ENCODE measurements around the gene CMTM1. TPM values are rescaled to one million over a fixed set of nuclear protein-coding genes. Genes with fewer than 3 reads are reported as not detected.

CMTM1 gene
- total RNA-seq, 5 donors from 2014 or later (not counting 1 experiment from before 2014, with no cell fraction given) = 0.95 to 12.9 (median 10.3) TPM

- Mint-ChIP-seq H3K27ac (peak overlapping the region; percentile 96 to 99), H3K27me3 (no peaks in the 10 kb centered on the region), H3K4me1 (peaks cover 90 to 95% (median 94%) of the 10 kb centered on the region in 3 donors), H3K36me3 (no peaks in the 10 kb centered on the region), H3K9me3 (no peaks in the 10 kb centered on the region), H3K4me3 (peak overlapping the region in 2 of 3 donors; percentile 37 to 69)
- 63% methylated on average over 3 of the region's 14 CpGs for WGBS (ENCODE audit: insufficient coverage)
- Histone ChIP-seq H3K27ac (ENCODE audit: low read length) (peak overlapping the region; percentile 68), H3K9me3 (no peaks in the 10 kb centered on the region), H3K36me3 (ENCODE audit: control insufficient read depth in 2 of 2, extremely low read depth in 1 of 2, insufficient read depth in 1 of 2, low read length in 1 of 2) (no peaks in the 10 kb centered on the region), H3K27me3 (replicated peaks in 1 of 2; ENCODE audit: control insufficient read depth in 2 of 2, extremely low read depth in 1 of 2, insufficient read depth in 2 of 2, low read length in 1 of 2) (no peaks in the 10 kb centered on the region), H3K4me1 (ENCODE audit: control insufficient read depth in 1 of 2, extremely low read depth in 1 of 2, insufficient read depth in 2 of 2, low read length in 2 of 2) (peaks cover 65 to 89% of the 10 kb centered on the region in 2 experiments), H3K4me3 (ENCODE audit: control insufficient read depth in 1 of 2, extremely low read depth in 1 of 2, low read length in 1 of 2) (no peak overlapping the region)
- ATAC-seq (replicated peaks in 1 of 4) = no peak
- DNase-seq = peak in 2 of 35 experiments; percentile 17 to 30
- ChIA-PET POLR2A (interaction anchor here in 1 of 2 donors (0.6 kb wide), 1 partner anchor 43 kb away, joined by 3 read pairs; no protein-coding TSS in a partner anchor), CTCF (interaction anchor here in 1 of 2 donors (0.6 to 4.7 kb wide), 2 partner anchors 32 kb away, joined by 3 to 17 read pairs; partner anchors contain the start of gene CKLF)
Observed at GRCh38 chr16:66520406-66521170, 45.7 kb upstream of the CMTM1 start.

GRCh38 chr16:66521252-66521713 is 45.0 kb upstream of the CMTM1 start:
- ChIA-PET POLR2A (no interaction called here), CTCF (interaction anchor here in 1 of 2 donors (1.2 to 4.7 kb wide), 4 partner anchors 9 to 57 kb away, joined by 3 to 17 read pairs (median 4); partner anchors contain the start of gene CKLF)
- no peaks in the 10 kb centered on the region for H3K36me3 ChIP-seq (ENCODE audit: control insufficient read depth in 2 of 2, extremely low read depth in 1 of 2, insufficient read depth in 1 of 2, low read length in 1 of 2)
- Mint-ChIP-seq H3K36me3 (no peaks in the 10 kb centered on the region), H3K27ac (peak overlapping the region; percentile 96 to 99), H3K4me1 (peaks cover 90 to 95% (median 92%) of the 10 kb centered on the region in 3 donors), H3K4me3 (peak overlapping the region; percentile 54 to 69 (median 62)), H3K27me3 (no peaks in the 10 kb centered on the region), H3K9me3 (no peaks in the 10 kb centered on the region)
- ATAC-seq (replicated peaks in 1 of 4) = no peak
- H3K27me3 ChIP-seq (replicated peaks in 1 of 2; ENCODE audit: control insufficient read depth in 2 of 2, extremely low read depth in 1 of 2, insufficient read depth in 2 of 2, low read length in 1 of 2) = no peaks in the 10 kb centered on the region
- H3K27ac ChIP-seq (ENCODE audit: low read length) = peak overlapping the region; percentile 68
- no peaks in the 10 kb centered on the region for H3K9me3 ChIP-seq
- H3K4me1 ChIP-seq (ENCODE audit: control insufficient read depth in 1 of 2, extremely low read depth in 1 of 2, insufficient read depth in 2 of 2, low read length in 2 of 2) = peaks cover 62 to 89% of the 10 kb centered on the region in 2 experiments
- 95% methylated on average over 2 of the region's 5 CpGs for WGBS (ENCODE audit: insufficient coverage)
- H3K4me3 ChIP-seq (ENCODE audit: control insufficient read depth in 1 of 2, extremely low read depth in 1 of 2, low read length in 1 of 2) = no peak overlapping the region
- no peak for DNase-seq

GRCh38 chr16:66521951-66522771 is 44.1 kb upstream of the CMTM1 start:
- CTCF ChIA-PET = interaction anchor here in 1 of 2 donors (0.7 to 4.7 kb wide), 6 partner anchors 10 to 56 kb away, joined by 3 to 17 read pairs (median 4); partner anchors contain the start of gene CKLF

GRCh38 chr16:66522816-66523590 is 43.2 kb upstream of the CMTM1 start:
- POLR2A ChIA-PET = no interaction called here
- 91% methylated on average over 4 of the region's 11 CpGs for WGBS (ENCODE audit: insufficient coverage)

More at GRCh38 chr16:66521951-66522771, 44.1 kb upstream of the CMTM1 start:
- peaks cover 57 to 85% of the 10 kb centered on the region in 2 experiments for H3K4me1 ChIP-seq (ENCODE audit: control insufficient read depth in 1 of 2, extremely low read depth in 1 of 2, insufficient read depth in 2 of 2, low read length in 2 of 2)
- Mint-ChIP-seq H3K4me3 (peak overlapping the region; percentile 62 to 69 (median 69)), H3K27me3 (no peaks in the 10 kb centered on the region), H3K4me1 (peaks cover 84 to 88% (median 84%) of the 10 kb centered on the region in 3 donors), H3K36me3 (no peaks in the 10 kb centered on the region), H3K9me3 (no peaks in the 10 kb centered on the region), H3K27ac (peak overlapping the region; percentile 96 to 99)
- H3K27me3 ChIP-seq (replicated peaks in 1 of 2; ENCODE audit: control insufficient read depth in 2 of 2, extremely low read depth in 1 of 2, insufficient read depth in 2 of 2, low read length in 1 of 2) = no peaks in the 10 kb centered on the region
- H3K9me3 ChIP-seq = no peaks in the 10 kb centered on the region
- POLR2A ChIA-PET = interaction anchor here in 1 of 2 donors (0.5 kb wide), 1 partner anchor 263 kb away, joined by 8 read pairs; no protein-coding TSS in a partner anchor
- H3K27ac ChIP-seq (ENCODE audit: low read length) = peak overlapping the region; percentile 68
- DNase-seq (peak; percentile 21 to 86 (median 62)), ATAC-seq (replicated peaks in 1 of 4) (peak; percentile 72 to 85 (median 79))
- 10% methylated on average over 12 of the region's 17 CpGs for WGBS (ENCODE audit: insufficient coverage)
- no peaks in the 10 kb centered on the region for H3K36me3 ChIP-seq (ENCODE audit: control insufficient read depth in 2 of 2, extremely low read depth in 1 of 2, insufficient read depth in 1 of 2, low read length in 1 of 2)
- H3K4me3 ChIP-seq (ENCODE audit: control insufficient read depth in 1 of 2, extremely low read depth in 1 of 2, low read length in 1 of 2) = peak overlapping the region; percentile 18 to 52

DNA sequence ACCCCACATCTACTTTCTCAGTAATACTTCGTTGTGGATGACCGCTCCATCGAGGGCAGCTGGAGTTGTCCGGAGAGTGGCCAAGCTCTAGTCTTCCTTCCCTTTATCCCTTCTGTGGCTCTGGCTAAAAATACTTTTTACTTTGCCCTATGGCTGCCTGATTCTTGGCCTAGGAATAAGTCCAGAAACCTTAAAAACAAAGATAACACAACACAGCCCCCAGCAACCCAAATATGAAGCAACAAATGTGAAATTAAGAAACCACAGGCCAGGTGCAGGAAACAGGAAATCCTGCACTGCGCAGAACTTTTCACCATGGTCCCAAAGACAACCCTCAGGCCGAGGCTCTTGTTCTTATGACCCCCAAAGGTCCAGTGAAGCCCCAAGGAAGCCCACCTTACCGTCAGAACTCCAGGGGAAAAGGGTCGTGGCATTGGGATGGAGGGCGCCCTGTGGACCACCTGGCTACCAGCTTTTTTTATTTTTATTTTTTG is 42.3 kb upstream of the CMTM1 start:
- H3K4me3 ChIP-seq (ENCODE audit: control insufficient read depth in 1 of 2, extremely low read depth in 1 of 2, low read length in 1 of 2) = peak overlapping the region in 1 of 2 donors; percentile 42
- H3K4me3 Mint-ChIP-seq = peak overlapping the region; percentile 64 to 75 (median 69)
- peaks cover 72 to 81% (median 79%) of the 10 kb centered on the region in 3 donors for H3K4me1 Mint-ChIP-seq
- WGBS (ENCODE audit: insufficient coverage) = 24% methylated on average over 8 of the region's 9 CpGs
- ChIA-PET POLR2A (no interaction called here), CTCF (interaction anchor here in 1 of 2 donors (4.7 kb wide), 1 partner anchor 28 kb away, joined by 17 read pairs; the partner anchor contains the start of gene CKLF)
- H3K27ac Mint-ChIP-seq = peak overlapping the region; percentile 96 to 99
- H3K9me3 ChIP-seq = no peaks in the 10 kb centered on the region
- peaks cover 5% of the 10 kb centered on the region for H3K36me3 Mint-ChIP-seq
- no peaks in the 10 kb centered on the region for H3K36me3 ChIP-seq (ENCODE audit: control insufficient read depth in 2 of 2, extremely low read depth in 1 of 2, insufficient read depth in 1 of 2, low read length in 1 of 2)
- no peaks in the 10 kb centered on the region for H3K27me3 Mint-ChIP-seq
- no peaks in the 10 kb centered on the region for H3K9me3 Mint-ChIP-seq
- DNase-seq (peak in 29 of 35 experiments; percentile 18 to 72 (median 38)), ATAC-seq (replicated peaks in 1 of 4) (peak; percentile 48 to 76 (median 56))
- H3K27me3 ChIP-seq (replicated peaks in 1 of 2; ENCODE audit: control insufficient read depth in 2 of 2, extremely low read depth in 1 of 2, insufficient read depth in 2 of 2, low read length in 1 of 2) = no peaks in the 10 kb centered on the region
- peaks cover 53 to 79% of the 10 kb centered on the region in 2 experiments for H3K4me1 ChIP-seq (ENCODE audit: control insufficient read depth in 1 of 2, extremely low read depth in 1 of 2, insufficient read depth in 2 of 2, low read length in 2 of 2)
- H3K27ac ChIP-seq (ENCODE audit: low read length) = peak overlapping the region; percentile 68

More at GRCh38 chr16:66522816-66523590, 43.2 kb upstream of the CMTM1 start:
- Histone ChIP-seq H3K27me3 (replicated peaks in 1 of 2; ENCODE audit: control insufficient read depth in 2 of 2, extremely low read depth in 1 of 2, insufficient read depth in 2 of 2, low read length in 1 of 2) (no peaks in the 10 kb centered on the region), H3K27ac (ENCODE audit: low read length) (peak overlapping the region; percentile 68), H3K9me3 (no peaks in the 10 kb centered on the region), H3K4me3 (ENCODE audit: control insufficient read depth in 1 of 2, extremely low read depth in 1 of 2, low read length in 1 of 2) (peak overlapping the region in 1 of 2 donors; percentile 2), H3K4me1 (ENCODE audit: control insufficient read depth in 1 of 2, extremely low read depth in 1 of 2, insufficient read depth in 2 of 2, low read length in 2 of 2) (peaks cover 53 to 79% of the 10 kb centered on the region in 2 experiments), H3K36me3 (ENCODE audit: control insufficient read depth in 2 of 2, extremely low read depth in 1 of 2, insufficient read depth in 1 of 2, low read length in 1 of 2) (no peaks in the 10 kb centered on the region)
- ATAC-seq (replicated peaks in 1 of 4) (no peak), DNase-seq (no peak)
- Mint-ChIP-seq H3K27ac (peak overlapping the region; percentile 96 to 99), H3K27me3 (no peaks in the 10 kb centered on the region), H3K4me3 (peak overlapping the region in 2 of 3 donors; percentile 64 to 69), H3K9me3 (no peaks in the 10 kb centered on the region), H3K36me3 (peaks cover 4% of the 10 kb centered on the region), H3K4me1 (peaks cover 76 to 84% (median 80%) of the 10 kb centered on the region in 3 donors)
- CTCF ChIA-PET = interaction anchor here in 1 of 2 donors (0.5 to 4.7 kb wide), 4 partner anchors 10 to 40 kb away, joined by 3 to 17 read pairs (median 4); partner anchors contain the start of gene CKLF
